ENCODE results near the gene CD69.

DNA sequence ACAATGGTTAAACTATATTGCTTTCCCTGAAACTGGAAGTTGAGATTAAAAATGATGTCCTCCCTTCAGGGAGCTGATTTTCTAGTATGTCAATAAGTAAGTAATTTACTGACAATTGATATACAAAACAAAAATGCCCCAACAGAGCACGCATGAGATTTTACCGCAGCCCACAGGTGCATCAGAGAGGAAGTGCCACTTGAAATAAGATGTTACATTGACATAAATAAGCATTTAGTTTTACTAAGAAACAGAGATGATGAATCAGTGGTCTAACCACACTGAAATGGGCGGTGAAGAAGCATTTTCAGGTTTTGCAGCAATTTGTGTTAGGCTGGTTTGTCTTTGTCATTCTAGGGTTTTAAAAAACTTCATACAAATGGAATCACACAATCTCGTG, 19.0 kb downstream of the CD69 start:
- TF ChIP-seq, protein P1, sequence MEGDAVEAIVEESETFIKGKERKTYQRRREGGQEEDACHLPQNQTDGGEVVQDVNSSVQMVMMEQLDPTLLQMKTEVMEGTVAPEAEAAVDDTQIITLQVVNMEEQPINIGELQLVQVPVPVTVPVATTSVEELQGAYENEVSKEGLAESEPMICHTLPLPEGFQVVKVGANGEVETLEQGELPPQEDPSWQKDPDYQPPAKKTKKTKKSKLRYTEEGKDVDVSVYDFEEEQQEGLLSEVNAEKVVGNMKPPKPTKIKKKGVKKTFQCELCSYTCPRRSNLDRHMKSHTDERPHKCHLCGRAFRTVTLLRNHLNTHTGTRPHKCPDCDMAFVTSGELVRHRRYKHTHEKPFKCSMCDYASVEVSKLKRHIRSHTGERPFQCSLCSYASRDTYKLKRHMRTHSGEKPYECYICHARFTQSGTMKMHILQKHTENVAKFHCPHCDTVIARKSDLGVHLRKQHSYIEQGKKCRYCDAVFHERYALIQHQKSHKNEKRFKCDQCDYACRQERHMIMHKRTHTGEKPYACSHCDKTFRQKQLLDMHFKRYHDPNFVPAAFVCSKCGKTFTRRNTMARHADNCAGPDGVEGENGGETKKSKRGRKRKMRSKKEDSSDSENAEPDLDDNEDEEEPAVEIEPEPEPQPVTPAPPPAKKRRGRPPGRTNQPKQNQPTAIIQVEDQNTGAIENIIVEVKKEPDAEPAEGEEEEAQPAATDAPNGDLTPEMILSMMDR (IDR thresholded peaks at IDR 0.05): no peak
- TF ChIP-seq POLR2A (IDR thresholded peaks at IDR 0.05): no peak
